ENCODE measurements around the gene NUP50. TPM values are rescaled to one million over a fixed set of nuclear protein-coding genes. Genes with fewer than 3 reads are reported as not detected.

Gene NUP50
- total RNA-seq, 1 experiment from 2014 or later, result 58.6 TPM

- no peaks in the 10 kb centered on the region for H3K36me3 ChIP-seq
- no peaks in the 10 kb centered on the region for H3K9me3 ChIP-seq (replicated peaks)
- H3K4me3 ChIP-seq, result no peak overlapping the region
- H3K27ac ChIP-seq, result no peak overlapping the region
- peaks cover 12% of the 10 kb centered on the region for H3K4me1 ChIP-seq
- H3K27me3 ChIP-seq, result no peaks in the 10 kb centered on the region
- DNase-seq, result no peak
Measured at GRCh38 chr22:45196308-45196707, 32.6 kb downstream of the NUP50 start.

GRCh38 chr22:45196926-45197605 is 33.3 kb downstream of the NUP50 start:
- Histone ChIP-seq H3K36me3 (no peaks in the 10 kb centered on the region), H3K27me3 (no peaks in the 10 kb centered on the region), H3K4me1 (peaks cover 19% of the 10 kb centered on the region), H3K9me3 (replicated peaks) (no peaks in the 10 kb centered on the region), H3K27ac (no peak overlapping the region), H3K4me3 (no peak overlapping the region)
- DNase-seq, result no peak

- no peak overlapping the region for H3K27ac ChIP-seq
- no peak for DNase-seq
- no peak overlapping the region for H3K4me3 ChIP-seq
- peaks cover 23% of the 10 kb centered on the region for H3K4me1 ChIP-seq
- no peaks in the 10 kb centered on the region for H3K27me3 ChIP-seq
- H3K36me3 ChIP-seq, result no peaks in the 10 kb centered on the region
- H3K9me3 ChIP-seq (replicated peaks), result no peaks in the 10 kb centered on the region
Measured at GRCh38 chr22:45197606-45198462, 34.1 kb downstream of the NUP50 start.

- DNase-seq, result no peak
- no peaks in the 10 kb centered on the region for H3K36me3 ChIP-seq
- no peaks in the 10 kb centered on the region for H3K9me3 ChIP-seq (replicated peaks)
Measured at GRCh38 chr22:45198463-45198795, 34.7 kb downstream of the NUP50 start.

GRCh38 chr22:45199723-45200122 is 36.0 kb downstream of the NUP50 start:
- no peak overlapping the region for H3K27ac ChIP-seq
- peaks cover 23% of the 10 kb centered on the region for H3K4me1 ChIP-seq
- no peak overlapping the region for H3K4me3 ChIP-seq
- no peaks in the 10 kb centered on the region for H3K36me3 ChIP-seq
- DNase-seq, result no peak
- no peaks in the 10 kb centered on the region for H3K9me3 ChIP-seq (replicated peaks)
- no peaks in the 10 kb centered on the region for H3K27me3 ChIP-seq

More at GRCh38 chr22:45198463-45198795, 34.7 kb downstream of the NUP50 start:
- H3K4me1 ChIP-seq, result peaks cover 23% of the 10 kb centered on the region
- no peaks in the 10 kb centered on the region for H3K27me3 ChIP-seq
- H3K4me3 ChIP-seq, result no peak overlapping the region
- no peak overlapping the region for H3K27ac ChIP-seq

GRCh38 chr22:45200230-45200629 is 36.5 kb downstream of the NUP50 start:
- no peaks in the 10 kb centered on the region for H3K36me3 ChIP-seq
- peak overlapping the region; percentile 85; the same call in 1 of the 2 replicates for H3K27ac ChIP-seq
- no peaks in the 10 kb centered on the region for H3K9me3 ChIP-seq (replicated peaks)
- peaks cover 23% of the 10 kb centered on the region for H3K4me1 ChIP-seq
- DNase-seq, result no peak
- H3K4me3 ChIP-seq, result no peak overlapping the region
- H3K27me3 ChIP-seq, result no peaks in the 10 kb centered on the region

- Histone ChIP-seq H3K36me3 (no peaks in the 10 kb centered on the region), H3K4me3 (no peak overlapping the region), H3K27ac (peak overlapping the region; percentile 85), H3K27me3 (no peaks in the 10 kb centered on the region), H3K4me1 (peaks cover 23% of the 10 kb centered on the region), H3K9me3 (replicated peaks) (no peaks in the 10 kb centered on the region)
- peak; percentile 56 to 65 for DNase-seq
Measured at GRCh38 chr22:45200860-45201511, 37.3 kb downstream of the NUP50 start.

- Histone ChIP-seq H3K27ac (peak overlapping the region; percentile 85), H3K36me3 (no peaks in the 10 kb centered on the region), H3K9me3 (replicated peaks) (no peaks in the 10 kb centered on the region), H3K4me1 (peaks cover 23% of the 10 kb centered on the region), H3K4me3 (no peak overlapping the region), H3K27me3 (no peaks in the 10 kb centered on the region)
- DNase-seq, result peak; percentile 60 to 66
Measured at GRCh38 chr22:45201678-45202332, 38.1 kb downstream of the NUP50 start.

- Histone ChIP-seq H3K4me1 (peaks cover 23% of the 10 kb centered on the region), H3K27me3 (no peaks in the 10 kb centered on the region), H3K9me3 (replicated peaks) (no peaks in the 10 kb centered on the region), H3K4me3 (no peak overlapping the region), H3K36me3 (no peaks in the 10 kb centered on the region), H3K27ac (peak overlapping the region; percentile 85)
- DNase-seq, result no peak
Measured at GRCh38 chr22:45202333-45203149, 38.8 kb downstream of the NUP50 start.

GRCh38 chr22:45203150-45203951 is 39.6 kb downstream of the NUP50 start:
- H3K27ac ChIP-seq, result no peak overlapping the region
- no peaks in the 10 kb centered on the region for H3K36me3 ChIP-seq
- no peaks in the 10 kb centered on the region for H3K27me3 ChIP-seq
- H3K9me3 ChIP-seq (replicated peaks), result no peaks in the 10 kb centered on the region
- H3K4me1 ChIP-seq, result peaks cover 23% of the 10 kb centered on the region
- no peak overlapping the region for H3K4me3 ChIP-seq
- no peak for DNase-seq

GRCh38 chr22:45204241-45204640 is 40.5 kb downstream of the NUP50 start:
- Histone ChIP-seq H3K4me1 (peaks cover 23% of the 10 kb centered on the region), H3K27me3 (no peaks in the 10 kb centered on the region), H3K4me3 (no peak overlapping the region), H3K36me3 (no peaks in the 10 kb centered on the region), H3K27ac (no peak overlapping the region), H3K9me3 (replicated peaks) (no peaks in the 10 kb centered on the region)
- no peak for DNase-seq

- no peak overlapping the region for H3K4me3 ChIP-seq
- no peaks in the 10 kb centered on the region for H3K27me3 ChIP-seq
- H3K27ac ChIP-seq, result no peak overlapping the region
- peaks cover 23% of the 10 kb centered on the region for H3K4me1 ChIP-seq
- DNase-seq, result no peak
- H3K36me3 ChIP-seq, result no peaks in the 10 kb centered on the region
- no peaks in the 10 kb centered on the region for H3K9me3 ChIP-seq (replicated peaks)
Measured at GRCh38 chr22:45204819-45205218, 41.1 kb downstream of the NUP50 start.

- Histone ChIP-seq H3K27me3 (no peaks in the 10 kb centered on the region), H3K4me1 (peaks cover 20% of the 10 kb centered on the region), H3K27ac (no peak overlapping the region), H3K36me3 (no peaks in the 10 kb centered on the region), H3K4me3 (no peak overlapping the region), H3K9me3 (replicated peaks) (no peaks in the 10 kb centered on the region)
- no peak for DNase-seq
Measured at GRCh38 chr22:45205276-45205925, 41.7 kb downstream of the NUP50 start.
